H1 (cell line): ENCODE measurements around the gene KDF1. TPM values are rescaled to one million over a fixed set of nuclear protein-coding genes. Genes with fewer than 3 reads are reported as not detected.

Experiments
- CTCF ChIA-PET: fragments of 300-600 bp; sonication (Branson Sonifier 250); formaldehyde crosslinking; loops from one replicate; lab custom pipeline; 2021; ENCODE audit not compliant: partially characterized antibody; lab: Charles Lee
- POLR2A ChIA-PET: fragments of 300-600 bp; sonication (Branson Sonifier 250); formaldehyde crosslinking; loops from one replicate; lab custom pipeline; 2021; ENCODE audit warnings: inconsistent platforms; ENCODE audit not compliant: partially characterized antibody; lab: Charles Lee
- DNase-seq, 2 experiments: peaks; one replicate each; pipeline versions ENCODE4 v3.0.0 to v3.0.0-alpha.2; 2010 to 2022; ENCODE audit warnings: low spot score in 2 of 2, low read depth in 1 of 2, mixed read lengths in 1 of 2
- FAIRE-seq: peaks from 2 replicates; lab custom pipeline; 2011; peaks lifted over from hg19 to GRCh38; lab: Jason Lieb, UNC
- H2AFZ ChIP-seq: 2 replicates; pipeline ENCODE4 v1.8.1; 2012; ENCODE audit warnings: low read length, inconsistent platforms
- H2AK5ac ChIP-seq: 2 replicates; pipeline ENCODE4 v1.6.1; 2013; ENCODE audit warnings: low read depth, low read length
- H2BK120ac ChIP-seq: replicated peaks from 2 replicates; pipeline ENCODE3; 2013; ENCODE audit warnings: low read depth, low read length, inconsistent platforms
- H2BK12ac ChIP-seq: 2 replicates; pipeline ENCODE4 v1.6.1; 2013; ENCODE audit warnings: low read depth, low read length
- H2BK15ac ChIP-seq: 2 replicates; pipeline ENCODE4 v1.6.1; 2013; ENCODE audit warnings: low read length
- H2BK20ac ChIP-seq: 2 replicates; pipeline ENCODE4 v1.6.1; 2013; ENCODE audit warnings: low read length
- H2BK5ac ChIP-seq: 2 replicates; pipeline ENCODE4 v1.6.1; 2013; ENCODE audit warnings: low read depth, low read length
- H3K14ac ChIP-seq: 2 replicates; pipeline ENCODE4 v1.6.1; 2013; ENCODE audit warnings: inconsistent platforms; ENCODE audit not compliant: insufficient read length
- H3K18ac ChIP-seq: 2 replicates; pipeline ENCODE4 v1.6.1; 2013; ENCODE audit warnings: low read length; ENCODE audit errors: extremely low read depth
- H3K23ac ChIP-seq: 2 replicates; pipeline ENCODE4 v1.6.1; 2013; ENCODE audit warnings: inconsistent platforms; ENCODE audit not compliant: insufficient read length
- H3K23me2 ChIP-seq: 2 replicates; pipeline ENCODE4 v1.6.1; 2013; ENCODE audit warnings: low read depth, low read length
- H3K27ac ChIP-seq: 2 replicates; pipeline ENCODE4 v1.6.1; 2011; ENCODE audit warnings: low read depth, low read length, inconsistent platforms
- H3K27me3 ChIP-seq, 4 experiments: replicated peaks in 1 of 4; 1 replicate in 1 of 4; 2 replicates in 3 of 4; pipeline versions ENCODE4 v1.6.1 to v1.8.1; 2011 to 2013; ENCODE audit warnings: low read length in 3 of 4, mild to moderate bottlenecking in 3 of 4, inconsistent platforms in 2 of 4, mixed read lengths in 2 of 4, moderate library complexity in 1 of 4; ENCODE audit not compliant: control insufficient read depth in 3 of 4, insufficient read depth in 3 of 4; ENCODE audit errors: extremely low read depth in 1 of 4
- H3K36me3 ChIP-seq, 4 experiments: 2 replicates each; pipeline versions ENCODE4 v1.6.1 to v1.8.1; 2011 to 2013; ENCODE audit warnings: mild to moderate bottlenecking in 4 of 4, low read length in 3 of 4, moderate library complexity in 2 of 4, control low read depth in 1 of 4, inconsistent platforms in 1 of 4; ENCODE audit not compliant: insufficient read depth in 4 of 4, control insufficient read depth in 2 of 4
- H3K4ac ChIP-seq: replicated peaks from 2 replicates; pipeline ENCODE3; 2013; ENCODE audit warnings: low read length, low read depth, mixed read lengths, inconsistent platforms; ENCODE audit not compliant: insufficient read length
- H3K4me1 ChIP-seq, 4 experiments: replicated peaks in 1 of 4; 1 replicate in 1 of 4; 2 replicates in 3 of 4; pipeline versions ENCODE4 v1.6.1 to v1.8.1; 2011 to 2013; ENCODE audit warnings: low read length in 3 of 4, inconsistent platforms in 2 of 4, mixed read lengths in 1 of 4; ENCODE audit not compliant: insufficient read depth in 4 of 4, control insufficient read depth in 3 of 4
- H3K4me2 ChIP-seq, 2 experiments: 2 replicates each; pipeline versions ENCODE4 v1.6.1 to v1.8.1; 2011 to 2013; ENCODE audit warnings: low read depth in 2 of 2, low read length in 2 of 2, control low read depth in 1 of 2, inconsistent platforms in 1 of 2, mild to moderate bottlenecking in 1 of 2; ENCODE audit not compliant: insufficient read depth in 1 of 2
- H3K4me3 ChIP-seq, 4 experiments: fragments of 200-600, 300-600 bp in 1 of 4; sonication (generic), shearing (Covaris generic), sonication (Bioruptor Twin) in 1 of 4; 2 replicates each; pipeline versions ENCODE4 v1.5.1 to v1.8.1; 2011 to 2016; ENCODE audit warnings: low read length in 4 of 4, low read depth in 3 of 4, control low read depth in 2 of 4, inconsistent platforms in 2 of 4, mild to moderate bottlenecking in 2 of 4, mixed read lengths in 1 of 4, moderate library complexity in 1 of 4; ENCODE audit not compliant: insufficient read depth in 2 of 4; ENCODE audit errors: extremely low read depth in 1 of 4
- H3K56ac ChIP-seq: replicated peaks from 2 replicates; pipeline ENCODE3; 2013; ENCODE audit warnings: low read depth, mild to moderate bottlenecking, mixed read lengths, low read length, inconsistent platforms; ENCODE audit not compliant: insufficient read length
- H3K79me1 ChIP-seq: 2 replicates; pipeline ENCODE4 v1.6.1; 2013; ENCODE audit warnings: low read depth, low read length, control low read depth
- H3K79me2 ChIP-seq, 2 experiments: 2 replicates each; pipeline versions ENCODE4 v1.6.1 to v1.8.1; 2012 to 2013; ENCODE audit warnings: low read length in 2 of 2, mild to moderate bottlenecking in 2 of 2, inconsistent platforms in 1 of 2; ENCODE audit not compliant: insufficient read depth in 2 of 2, control insufficient read depth in 1 of 2
- H3K9ac ChIP-seq, 4 experiments: replicated peaks in 1 of 4; 1 replicate in 1 of 4; 2 replicates in 3 of 4; pipeline versions ENCODE4 v1.6.1 to v1.8.1; 2011 to 2013; ENCODE audit warnings: low read depth in 3 of 4, low read length in 3 of 4, control low read depth in 2 of 4, mild to moderate bottlenecking in 2 of 4, moderate library complexity in 2 of 4, inconsistent platforms in 1 of 4; ENCODE audit errors: extremely low read depth in 1 of 4
- H3K9me3 ChIP-seq, 2 experiments: 2 replicates each; pipeline versions ENCODE4 v1.6.1 to v1.8.1; 2012 to 2013; ENCODE audit warnings: mild to moderate bottlenecking in 2 of 2, moderate library complexity in 2 of 2, control low read depth in 1 of 2, inconsistent platforms in 1 of 2, low read depth in 1 of 2, low read length in 1 of 2, mixed read lengths in 1 of 2; ENCODE audit not compliant: insufficient read depth in 2 of 2
- H4K20me1 ChIP-seq, 2 experiments: replicated peaks in 1 of 2; 2 replicates each; pipeline versions ENCODE3 to v1.8.1; 2011 to 2013; ENCODE audit warnings: inconsistent platforms in 2 of 2, low read length in 2 of 2, mild to moderate bottlenecking in 1 of 2; ENCODE audit not compliant: insufficient read depth in 2 of 2, control insufficient read depth in 1 of 2
- H4K5ac ChIP-seq: 2 replicates; pipeline ENCODE4 v1.6.1; 2013; ENCODE audit warnings: low read length, low read depth, mixed read lengths, inconsistent platforms; ENCODE audit not compliant: insufficient read length
- H4K8ac ChIP-seq: 2 replicates; pipeline ENCODE4 v1.8.0; 2013; ENCODE audit warnings: mild to moderate bottlenecking, moderate library complexity, low read length, inconsistent platforms; ENCODE audit not compliant: insufficient read depth; ENCODE audit errors: extremely low read depth
- H4K91ac ChIP-seq: replicated peaks from 2 replicates; pipeline ENCODE3; 2013; ENCODE audit warnings: low read length, mixed read lengths, inconsistent platforms; ENCODE audit not compliant: insufficient read length
- MAX ChIP-seq: IDR thresholded peaks from 2 replicates; pipeline ENCODE4 v1.6.1; 2012; ENCODE audit warnings: inconsistent platforms
- RFX5 ChIP-seq: IDR thresholded peaks from 2 replicates; pipeline ENCODE4 v1.6.1; 2011; ENCODE audit warnings: low read depth, low read length, improper control_type of control experiment, borderline replicate concordance
- WGBS, 2 experiments: shearing (Covaris generic) in 1 of 2; methylation state at CpG; one replicate each; pipeline versions ENCODE4 v1.1.6 to v1.1.7; 2013 to 2015; ENCODE audit warnings: low lambda C conversion rate in 2 of 2, mixed read lengths in 2 of 2, inconsistent platforms in 1 of 2, low coverage in 1 of 2, missing lambda C conversion rate in 1 of 2; ENCODE audit not compliant: insufficient replicate concordance in 2 of 2, insufficient coverage in 1 of 2, insufficient read length in 1 of 2; ENCODE audit errors: extremely low coverage in 1 of 2, missing lambda C conversion rate in 1 of 2; 5-methylcytosine and 5-hydroxymethylcytosine counted together
- polyA plus RNA-seq, 7 experiments: library from polyadenylated mRNA; depleted of rRNA in 3 of 7; stranded (reverse) in 5 of 7; unstranded in 2 of 7; fragments of >200 nt in 5 of 7; fragments of 200-250 nt in 2 of 7; gene quantifications; 1 replicate in 5 of 7; 2 replicates in 1 of 7; 4 replicates in 1 of 7; pipeline versions ENCODE4 v1.2.1 to v1.2.3, GENCODE V29; 2011 to 2013; ENCODE audit warnings: missing spikeins in 2 of 7, mixed read lengths in 2 of 7
- total RNA-seq: library from RNA; stranded (reverse); fragmentation: NEBNext Ultra II Directional; extraction: Animal tissue kit (Norgen Biotek cat#: 25700); gene quantifications from 2 replicates; pipeline ENCODE4 v1.2.1, GENCODE V29; 2021

Gene KDF1
- total and polyA plus RNA-seq, 2 of the 8 experiments (the other 6 are each of a cell fraction or from before 2014, with no cell fraction given): 16.9 to 37.5 TPM

GRCh38 chr1:26938659-26939025 is 21.6 kb downstream of the KDF1 start:
- FAIRE-seq: no peak
- POLR2A ChIA-PET: interaction anchor here (1.8 to 2.8 kb wide), 2 partner anchors 9 to 11 kb away, joined by 6 to 26 read pairs; no protein-coding TSS in a partner anchor

More at GRCh38 chr1:26938659-26939025, 21.6 kb downstream of the KDF1 start:
- Histone ChIP-seq H3K79me1 (peaks cover 8% of the 10 kb centered on the region; the same call in 1 of the 2 replicates), H3K4me1 (peaks cover 0 to 3% (median 0%) of the 10 kb centered on the region in 4 experiments; a peak in 1 of 7 replicates), H2BK15ac (no peak overlapping the region), H3K9ac (no peak overlapping the region), H3K56ac (no peak overlapping the region), H3K9me3 (no peaks in the 10 kb centered on the region), H2AK5ac (no peak overlapping the region), H3K4me2 (no peak overlapping the region), H3K4ac (no peak overlapping the region), H2BK5ac (no peak overlapping the region), H4K91ac (no peak overlapping the region), H4K5ac (no peak overlapping the region), H4K8ac (no peak overlapping the region), H3K36me3 (peaks cover 18 to 60% (median 36%) of the 10 kb centered on the region in 4 experiments), H3K23me2 (no peaks in the 10 kb centered on the region), H3K79me2 (peaks cover 0 to 24% of the 10 kb centered on the region in 2 experiments; a peak in 2 of 4 replicates), H4K20me1 (peaks cover 8 to 19% of the 10 kb centered on the region in 2 experiments), H3K14ac (no peak overlapping the region), H2AFZ (no peak overlapping the region), H2BK120ac (no peak overlapping the region), H3K18ac (no peak overlapping the region), H3K23ac (no peak overlapping the region), H3K27me3 (no peaks in the 10 kb centered on the region), H3K27ac (no peak overlapping the region), H3K4me3 (no peak overlapping the region), H2BK20ac (no peak overlapping the region), H2BK12ac (no peak overlapping the region)
- no peak for DNase-seq
- 93% methylated on average over 2 of the region's 2 CpGs; no CpG with 5 or more reads in 1 of the 2 experiments for WGBS, 2 experiments
- no peak for TF ChIP-seq RFX5
- TF ChIP-seq MAX: no peak
- CTCF ChIA-PET: interaction anchor here (0.9 to 1.1 kb wide), 4 partner anchors 12 to 48 kb away, joined by 3 to 4 read pairs (median 3); no protein-coding TSS in a partner anchor
